HEK293 (cell line): ENCODE results near the gene ARHGAP26.

ENCODE experiments used
- CTCF ChIA-PET: fragments of 350-600 bp; formaldehyde crosslinking; extraction: SDS; loops from one replicate; lab custom pipeline; 2021; ENCODE audit warnings: antibody characterized with exemption; lab: Yijun Ruan, JAX
- POLR2A ChIA-PET: fragments of 300-600 bp; formaldehyde crosslinking; extraction: SDS; loops from one replicate; lab custom pipeline; 2020; ENCODE audit warnings: antibody characterized with exemption, inconsistent platforms; lab: Yijun Ruan, JAX
- H3K27ac ChIP-seq: fragments of 200-500 bp; sonication (Bioruptor generic); 2 replicates; pipeline ENCODE4 v1.5.1; 2014; ENCODE audit warnings: low read depth, low read length, control low read depth, inconsistent platforms; ENCODE audit errors: extremely low read depth
- H3K36me3 ChIP-seq, 2 experiments: fragments of 200-500 bp in 1 of 2; sonication (Bioruptor generic) in 1 of 2; 1 replicate in 1 of 2; 2 replicates in 1 of 2; pipeline ENCODE4 v1.5.1; 2014 to 2017; ENCODE audit warnings: inconsistent platforms in 2 of 2, low read length in 2 of 2; ENCODE audit not compliant: control insufficient read depth in 2 of 2, insufficient read depth in 1 of 2
- H3K4me1 ChIP-seq: fragments of 200-500 bp; sonication (Bioruptor generic); 2 replicates; pipeline ENCODE4 v1.5.1; 2014; ENCODE audit warnings: mild to moderate bottlenecking, low read length, inconsistent platforms; ENCODE audit not compliant: control insufficient read depth, insufficient read depth
- H3K4me3 ChIP-seq: 2 replicates; pipeline ENCODE4 v1.5.1; 2011; ENCODE audit warnings: low read depth, mild to moderate bottlenecking, control low read depth, low read length, moderate library complexity
- H3K9me3 ChIP-seq: fragments of 200-500 bp; sonication (Bioruptor generic); 2 replicates; pipeline ENCODE4 v1.5.1; 2014; ENCODE audit warnings: low read depth, low read length, inconsistent platforms; ENCODE audit not compliant: control insufficient read depth, insufficient read depth
- KLF10 ChIP-seq: fragments of 450-650 bp; IDR thresholded peaks from 2 replicates; pipeline ENCODE4 v1.5.1; 2018; ENCODE audit warnings: missing biosample characterization, mild to moderate bottlenecking, missing genetic modification characterization
- KLF16 ChIP-seq: fragments of 450-650 bp; formaldehyde crosslinking; IDR thresholded peaks from 2 replicates; pipeline ENCODE4 v1.5.1; 2017; ENCODE audit warnings: missing biosample characterization, missing genetic modification characterization
- PATZ1 ChIP-seq: fragments of 450-650 bp; formaldehyde crosslinking; IDR thresholded peaks from 2 replicates; pipeline ENCODE4 v1.5.1; 2016; ENCODE audit warnings: missing biosample characterization, missing genetic modification characterization
- PRDM10 ChIP-seq: fragments of 450-650 bp; formaldehyde crosslinking; IDR thresholded peaks from 2 replicates; pipeline ENCODE4 v1.5.1; 2016; ENCODE audit warnings: missing biosample characterization, missing genetic modification characterization
- PRDM6 ChIP-seq: fragments of 450-650 bp; formaldehyde crosslinking; IDR thresholded peaks from 2 replicates; pipeline ENCODE4 v1.5.1; 2017; ENCODE audit warnings: missing biosample characterization, missing genetic modification characterization
- REPIN1 ChIP-seq: fragments of 450-650 bp; formaldehyde crosslinking; IDR thresholded peaks from 2 replicates; pipeline ENCODE4 v1.5.1; 2017; ENCODE audit warnings: missing biosample characterization, missing genetic modification characterization, low read depth
- SP7 ChIP-seq: fragments of 450-650 bp; formaldehyde crosslinking; IDR thresholded peaks from 2 replicates; pipeline ENCODE4 v1.5.1; 2016; ENCODE audit warnings: missing biosample characterization, missing genetic modification characterization
- ZBTB44 ChIP-seq: fragments of 450-650 bp; IDR thresholded peaks from 2 replicates; pipeline ENCODE4 v1.5.1; 2018; ENCODE audit warnings: missing biosample characterization, mild to moderate bottlenecking, missing genetic modification characterization
- ZEB2 ChIP-seq: fragments of 450-650 bp; formaldehyde crosslinking; IDR thresholded peaks from 2 replicates; pipeline ENCODE4 v1.5.1; 2016; ENCODE audit warnings: missing biosample characterization, missing genetic modification characterization
- ZNF133 ChIP-seq: fragments of 450-650 bp; formaldehyde crosslinking; IDR thresholded peaks from 2 replicates; pipeline ENCODE4 v1.5.1; 2016; ENCODE audit warnings: missing biosample characterization, missing genetic modification characterization
- ZNF146 ChIP-seq: fragments of 450-650 bp; formaldehyde crosslinking; IDR thresholded peaks from 2 replicates; pipeline ENCODE4 v1.5.1; 2016; ENCODE audit warnings: missing biosample characterization, missing genetic modification characterization
- ZNF155 ChIP-seq: fragments of 450-650 bp; formaldehyde crosslinking; IDR thresholded peaks from 2 replicates; pipeline ENCODE4 v1.5.1; 2016; ENCODE audit warnings: missing biosample characterization, missing genetic modification characterization
- ZNF16 ChIP-seq: fragments of 450-650 bp; formaldehyde crosslinking; IDR thresholded peaks from 2 replicates; pipeline ENCODE4 v1.5.1; 2016; ENCODE audit warnings: low read depth, missing biosample characterization, missing genetic modification characterization
- ZNF214 ChIP-seq: fragments of 450-650 bp; formaldehyde crosslinking; IDR thresholded peaks from 2 replicates; pipeline ENCODE4 v1.5.1; 2017; ENCODE audit warnings: missing biosample characterization, mild to moderate bottlenecking, missing genetic modification characterization, borderline replicate concordance
- ZNF266 ChIP-seq: fragments of 450-650 bp; formaldehyde crosslinking; IDR thresholded peaks from 2 replicates; pipeline ENCODE4 v1.5.1; 2016; ENCODE audit warnings: missing biosample characterization, missing genetic modification characterization, low read depth
- ZNF280D ChIP-seq: fragments of 450-650 bp; formaldehyde crosslinking; IDR thresholded peaks from 2 replicates; pipeline ENCODE4 v1.5.1; 2016; ENCODE audit warnings: missing biosample characterization, missing genetic modification characterization
- ZNF311 ChIP-seq: fragments of 450-650 bp; formaldehyde crosslinking; IDR thresholded peaks from 2 replicates; pipeline ENCODE4 v1.5.1; 2017; ENCODE audit warnings: missing biosample characterization, missing genetic modification characterization, borderline replicate concordance
- ZNF341 ChIP-seq: fragments of 450-650 bp; formaldehyde crosslinking; IDR thresholded peaks from 2 replicates; pipeline ENCODE4; 2016; ENCODE audit warnings: low read depth, missing biosample characterization, missing genetic modification characterization
- ZNF362 ChIP-seq: fragments of 450-650 bp; formaldehyde crosslinking; IDR thresholded peaks from 2 replicates; pipeline ENCODE4 v1.5.1; 2016; ENCODE audit warnings: missing biosample characterization, missing genetic modification characterization
- ZNF558 ChIP-seq: fragments of 450-650 bp; formaldehyde crosslinking; IDR thresholded peaks from 2 replicates; pipeline ENCODE4 v1.5.1; 2016; ENCODE audit warnings: missing biosample characterization, missing genetic modification characterization
- ZNF600 ChIP-seq: fragments of 450-650 bp; formaldehyde crosslinking; IDR thresholded peaks from 2 replicates; pipeline ENCODE4 v1.5.1; 2016; ENCODE audit warnings: missing biosample characterization, missing genetic modification characterization
- ZNF704 ChIP-seq: fragments of 450-650 bp; formaldehyde crosslinking; IDR thresholded peaks from 2 replicates; pipeline ENCODE4 v1.5.1; 2016; ENCODE audit warnings: missing biosample characterization, missing genetic modification characterization
- ZSCAN23 ChIP-seq: fragments of 450-650 bp; formaldehyde crosslinking; IDR thresholded peaks from 2 replicates; pipeline ENCODE4 v1.5.1; 2016; ENCODE audit warnings: missing biosample characterization, missing genetic modification characterization

Gene ARHGAP26

GRCh38 chr5:142894315-142894714, 124.1 kb downstream of the ARHGAP26 start (continued):
- TF ChIP-seq ZNF704 (tag by site-specific recombination) (no peak), REPIN1 (tag by site-specific recombination) (no peak), PATZ1 (no peak), ZBTB44 (tag by site-specific recombination) (no peak), ZNF146 (no peak), ZNF362 (tag by site-specific recombination) (no peak), KLF10 (no peak), PRDM6 (tag by site-specific recombination) (no peak), ZNF133 (tag by site-specific recombination) (no peak)

GRCh38 chr5:142894749-142895148, 124.6 kb downstream of the ARHGAP26 start:
- POLR2A ChIA-PET = no interaction called here
- TF ChIP-seq ZNF558 (tag by site-specific recombination) = no peak
- TF ChIP-seq ZNF214 (tag by site-specific recombination) = no peak
- TF ChIP-seq ZNF266 (tag by site-specific recombination) = no peak
- TF ChIP-seq ZNF16 (tag by site-specific recombination) = no peak
- no peak for TF ChIP-seq SP7 (tag by site-specific recombination)
- TF ChIP-seq PRDM10 (tag by site-specific recombination) = no peak
- TF ChIP-seq ZNF280D (tag by site-specific recombination) = no peak
- TF ChIP-seq KLF16 (tag by site-specific recombination) = no peak
- TF ChIP-seq ZNF600 (tag by site-specific recombination) = no peak
- TF ChIP-seq ZSCAN23 = no peak
- TF ChIP-seq ZEB2 (tag by site-specific recombination) = no peak
- no peak for TF ChIP-seq ZNF341 (tag by site-specific recombination)
- no peak for TF ChIP-seq ZNF311
- TF ChIP-seq ZNF155 (tag by site-specific recombination) = no peak

More at GRCh38 chr5:142894749-142895148, 124.6 kb downstream of the ARHGAP26 start:
- H3K4me3 ChIP-seq = no peak overlapping the region
- H3K9me3 ChIP-seq = no peaks in the 10 kb centered on the region
- peaks cover 3 to 4% of the 10 kb centered on the region in 2 experiments; a peak in 1 of 3 replicates for H3K36me3 ChIP-seq
- H3K4me1 ChIP-seq = no peaks in the 10 kb centered on the region
- H3K27ac ChIP-seq = no peak overlapping the region
- CTCF ChIA-PET = interaction anchor here (1.1 kb wide), 1 partner anchor 182 kb away, joined by 3 read pairs; no protein-coding TSS in a partner anchor
